ENCODE measurements around the gene RERG. TPM values are rescaled to one million over a fixed set of nuclear protein-coding genes. Genes with fewer than 3 reads are reported as not detected.
"Not testable (repeated sequence)": the region's sequence is repeated elsewhere in the genome, so short reads cannot be mapped to it uniquely, and the experiment has no call there.

The RERG gene
- total RNA-seq, 6 experiments from 2014 or later = not detected

DNA sequence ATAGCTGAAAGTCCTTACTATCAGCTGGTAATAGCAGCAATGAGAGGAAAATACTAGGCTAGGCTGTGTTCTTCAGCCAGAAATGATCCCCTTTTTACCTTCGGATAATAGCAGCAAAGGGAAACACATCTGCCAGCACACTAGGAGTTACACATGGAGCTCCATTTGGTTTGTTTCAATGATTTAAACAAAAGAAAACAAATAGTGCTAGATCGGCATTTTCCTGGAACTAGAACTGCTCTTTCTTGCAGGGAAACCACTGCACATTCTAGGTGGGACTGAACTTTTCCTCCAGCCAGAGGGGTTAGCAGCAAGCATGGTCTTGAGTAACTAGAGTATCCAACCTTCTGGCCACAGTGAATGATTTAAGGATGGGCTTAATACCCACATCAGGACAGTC, 130.8 kb downstream of the RERG start:
- peaks cover 12% of the 10 kb centered on the region; the same call in 1 of the 2 replicates for H3K9me3 Mint-ChIP-seq
- TF ChIP-seq, protein P1, sequence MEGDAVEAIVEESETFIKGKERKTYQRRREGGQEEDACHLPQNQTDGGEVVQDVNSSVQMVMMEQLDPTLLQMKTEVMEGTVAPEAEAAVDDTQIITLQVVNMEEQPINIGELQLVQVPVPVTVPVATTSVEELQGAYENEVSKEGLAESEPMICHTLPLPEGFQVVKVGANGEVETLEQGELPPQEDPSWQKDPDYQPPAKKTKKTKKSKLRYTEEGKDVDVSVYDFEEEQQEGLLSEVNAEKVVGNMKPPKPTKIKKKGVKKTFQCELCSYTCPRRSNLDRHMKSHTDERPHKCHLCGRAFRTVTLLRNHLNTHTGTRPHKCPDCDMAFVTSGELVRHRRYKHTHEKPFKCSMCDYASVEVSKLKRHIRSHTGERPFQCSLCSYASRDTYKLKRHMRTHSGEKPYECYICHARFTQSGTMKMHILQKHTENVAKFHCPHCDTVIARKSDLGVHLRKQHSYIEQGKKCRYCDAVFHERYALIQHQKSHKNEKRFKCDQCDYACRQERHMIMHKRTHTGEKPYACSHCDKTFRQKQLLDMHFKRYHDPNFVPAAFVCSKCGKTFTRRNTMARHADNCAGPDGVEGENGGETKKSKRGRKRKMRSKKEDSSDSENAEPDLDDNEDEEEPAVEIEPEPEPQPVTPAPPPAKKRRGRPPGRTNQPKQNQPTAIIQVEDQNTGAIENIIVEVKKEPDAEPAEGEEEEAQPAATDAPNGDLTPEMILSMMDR (IDR thresholded peaks at IDR 0.05) = no peak
- H3K4me1 Mint-ChIP-seq (ENCODE audit: low read depth) = no peaks in the 10 kb centered on the region
- no peak overlapping the region for H3K27ac Mint-ChIP-seq
- no peaks in the 10 kb centered on the region; the same call in 1 of the 2 replicates for H3K27me3 Mint-ChIP-seq (ENCODE audit: insufficient read depth)
- H3K4me3 Mint-ChIP-seq = no peak overlapping the region
- DNase-seq = no peak
- H3K36me3 Mint-ChIP-seq (ENCODE audit: low read depth) = no peaks in the 10 kb centered on the region

DNA sequence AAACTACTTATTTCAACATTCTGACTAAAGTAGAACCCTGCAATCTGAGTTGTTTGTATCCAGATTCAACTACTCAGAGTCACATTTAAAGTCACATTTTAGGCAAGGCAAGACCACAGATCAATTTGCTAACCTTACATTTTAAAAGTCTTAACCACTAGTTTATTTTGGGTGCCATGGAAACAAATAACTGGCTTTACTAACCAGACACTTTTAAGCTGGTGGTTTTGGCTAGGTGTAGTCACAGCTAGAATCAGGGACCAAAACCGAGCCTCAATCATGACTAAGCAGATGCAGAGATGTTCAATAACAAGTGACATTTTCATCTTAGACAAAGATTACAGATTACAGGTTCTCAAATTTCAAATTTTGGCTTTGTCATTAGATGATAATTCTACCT, 133.1 kb downstream of the RERG start:
- H3K4me1 Mint-ChIP-seq (ENCODE audit: low read depth) = no peaks in the 10 kb centered on the region
- TF ChIP-seq, protein P1 (IDR thresholded peaks at IDR 0.05) = no peak
- DNase-seq = no peak
- H3K27me3 Mint-ChIP-seq (ENCODE audit: insufficient read depth) = no peaks in the 10 kb centered on the region
- H3K9me3 Mint-ChIP-seq = peaks cover 8% of the 10 kb centered on the region; the same call in 1 of the 2 replicates
- no peak overlapping the region for H3K4me3 Mint-ChIP-seq
- H3K36me3 Mint-ChIP-seq (ENCODE audit: low read depth) = no peaks in the 10 kb centered on the region
- no peak overlapping the region for H3K27ac Mint-ChIP-seq

DNA sequence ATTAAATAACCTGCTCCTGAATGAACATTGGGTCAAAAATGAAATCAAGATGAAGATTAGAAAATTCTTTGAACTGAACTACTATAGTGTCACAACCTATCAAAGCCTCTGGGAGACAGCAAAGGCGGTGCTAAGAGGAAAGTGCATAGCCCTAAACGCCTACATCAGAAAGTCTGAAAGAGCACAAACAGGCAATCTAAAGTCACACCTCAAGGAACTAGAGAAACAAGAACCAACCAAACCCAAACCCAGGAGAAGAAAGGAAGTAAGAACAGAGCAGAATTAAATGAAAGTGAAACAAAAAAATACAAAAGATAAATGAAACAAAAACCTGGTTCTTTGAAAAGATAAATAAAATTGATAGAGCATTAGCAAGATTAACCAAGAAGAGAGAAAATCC, 143.5 kb downstream of the RERG start:
- not testable (repeated sequence) for H3K4me3 Mint-ChIP-seq; H3K36me3 Mint-ChIP-seq (ENCODE audit: low read depth)

DNA sequence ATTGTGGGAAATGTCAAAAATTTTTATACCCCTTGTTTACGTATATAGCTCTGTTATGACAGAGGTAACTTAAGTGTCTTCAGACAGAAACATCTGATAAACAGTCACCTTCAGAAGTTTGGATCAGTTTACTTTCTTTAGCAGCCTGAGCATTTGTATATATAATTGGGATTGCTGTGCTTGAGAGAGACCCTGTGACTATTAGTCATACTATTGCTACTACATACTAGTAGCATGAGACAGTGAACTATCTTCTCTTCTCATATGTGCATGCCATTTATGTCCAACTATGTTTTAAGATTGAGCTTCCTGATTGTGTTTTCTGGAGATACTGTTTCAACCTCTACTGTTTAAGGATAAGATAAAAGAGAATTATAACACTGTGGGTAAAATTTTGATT, 146.9 kb downstream of the RERG start:
- DNase-seq = no peak

More for the DNA sequence above, 143.5 kb downstream of the RERG start:
- H3K27me3 Mint-ChIP-seq (ENCODE audit: insufficient read depth); H3K4me1 Mint-ChIP-seq (ENCODE audit: low read depth); H3K27ac Mint-ChIP-seq; DNase-seq: not testable (repeated sequence)
- peaks cover 18% of the 10 kb centered on the region for H3K9me3 Mint-ChIP-seq

DNA sequence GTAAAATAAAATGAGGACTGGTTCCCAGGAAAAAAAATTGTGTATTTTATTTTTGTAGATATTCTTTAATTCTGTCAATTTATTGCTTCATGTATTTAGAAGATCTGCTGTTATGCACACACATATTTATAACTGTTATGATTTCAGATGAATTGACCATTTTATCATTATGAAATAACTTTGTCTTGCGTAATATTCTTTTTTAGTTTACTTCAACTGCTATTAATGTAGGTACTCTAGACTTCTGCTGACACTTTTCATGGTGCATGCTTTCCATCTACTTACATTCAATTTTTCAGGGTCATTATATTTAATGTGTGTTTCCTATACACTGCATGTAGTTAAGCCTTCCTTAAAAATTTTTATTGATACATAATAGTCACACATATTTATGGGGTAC, 162.1 kb downstream of the RERG start:
- DNase-seq = no peak
- Mint-ChIP-seq H3K4me1 (ENCODE audit: low read depth) (no peaks in the 10 kb centered on the region), H3K9me3 (peaks cover 2% of the 10 kb centered on the region; the same call in 1 of the 2 replicates), H3K36me3 (ENCODE audit: low read depth) (no peaks in the 10 kb centered on the region), H3K4me3 (no peak overlapping the region), H3K27me3 (ENCODE audit: insufficient read depth) (no peaks in the 10 kb centered on the region), H3K27ac (no peak overlapping the region)
- TF ChIP-seq, protein P1 (IDR thresholded peaks at IDR 0.05) = no peak

More for the DNA sequence above, 146.9 kb downstream of the RERG start:
- Mint-ChIP-seq H3K36me3 (ENCODE audit: low read depth) (no peaks in the 10 kb centered on the region), H3K27ac (no peak overlapping the region), H3K27me3 (ENCODE audit: insufficient read depth) (no peaks in the 10 kb centered on the region), H3K9me3 (peaks cover 12% of the 10 kb centered on the region), H3K4me3 (no peak overlapping the region), H3K4me1 (ENCODE audit: low read depth) (no peaks in the 10 kb centered on the region)
- TF ChIP-seq, protein P1 (IDR thresholded peaks at IDR 0.05) = no peak

Other genes with a start within 250 kb of the RERG start
- gene PDE6H, start 248.4 kb downstream of the RERG start, total RNA-seq (2021; fragmentation: NEBNext Ultra II Directional; extraction: Animal tissue kit (Norgen Biotek cat#: 25700)) = not detected
- under 1 TPM in 5 of 6 experiments, not detected in 1; 0.07 to 0.19 (median 0.09) TPM for gene PTPRO, start 101.1 kb upstream of the RERG start, total RNA-seq (2021; fragmentation: NEBNext Ultra II Directional; extraction: Animal tissue kit (Norgen Biotek cat#: 25700))